GM18507 (cell line): ENCODE measurements around the gene SLC5A4.

Experiments
- DNase-seq: peaks from one replicate; pipeline ENCODE4 v3.0.0; 2011; ENCODE audit warnings: low read depth; ENCODE audit not compliant: insufficient read length; ENCODE audit errors: extremely low spot score
- FAIRE-seq: peaks from 2 replicates; lab custom pipeline; 2011; peaks lifted over from hg19 to GRCh38; lab: Jason Lieb, UNC

SLC5A4 gene

GRCh38 chr22:32237906-32238305 lies 17.2 kb downstream of the SLC5A4 start:
- no peak for DNase-seq
- no peak for FAIRE-seq

- no peak for DNase-seq
- FAIRE-seq, result no peak
Measured at GRCh38 chr22:32236970-32237369, 18.2 kb downstream of the SLC5A4 start.

GRCh38 chr22:32233091-32233490 lies 22.1 kb downstream of the SLC5A4 start:
- FAIRE-seq, result no peak
- DNase-seq, result no peak

DNA sequence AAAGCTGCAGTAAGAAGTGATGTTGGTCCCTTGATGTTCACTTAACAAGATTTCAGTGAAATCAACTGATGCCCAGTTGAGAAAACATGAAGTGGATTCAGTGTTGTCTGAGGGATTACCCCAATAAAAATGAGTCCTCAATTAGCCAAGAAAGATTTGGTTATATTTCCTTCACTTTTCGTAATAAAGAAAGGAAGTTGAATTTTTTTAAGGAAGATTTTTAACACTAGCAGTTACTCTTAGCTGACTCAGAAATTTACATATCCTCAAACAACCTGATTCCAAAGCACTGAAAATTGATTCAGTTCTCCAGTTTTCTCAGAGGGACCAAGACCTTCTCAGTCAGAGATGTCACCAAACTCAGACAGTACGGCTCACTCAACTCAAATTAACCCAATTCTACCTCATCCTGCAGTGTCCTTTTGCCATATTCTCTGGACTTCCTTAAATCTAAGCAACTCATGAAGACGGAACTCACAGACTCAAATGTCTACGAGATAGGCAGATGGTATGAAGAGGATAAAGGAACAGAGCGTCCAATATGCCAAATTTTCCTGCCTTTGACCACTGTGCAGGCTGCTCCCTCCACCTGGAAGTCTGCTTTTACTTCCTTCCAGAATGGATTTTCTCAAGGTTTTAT lies 22.8 kb downstream of the SLC5A4 start:
- FAIRE-seq, result no peak
- no peak for DNase-seq

DNA sequence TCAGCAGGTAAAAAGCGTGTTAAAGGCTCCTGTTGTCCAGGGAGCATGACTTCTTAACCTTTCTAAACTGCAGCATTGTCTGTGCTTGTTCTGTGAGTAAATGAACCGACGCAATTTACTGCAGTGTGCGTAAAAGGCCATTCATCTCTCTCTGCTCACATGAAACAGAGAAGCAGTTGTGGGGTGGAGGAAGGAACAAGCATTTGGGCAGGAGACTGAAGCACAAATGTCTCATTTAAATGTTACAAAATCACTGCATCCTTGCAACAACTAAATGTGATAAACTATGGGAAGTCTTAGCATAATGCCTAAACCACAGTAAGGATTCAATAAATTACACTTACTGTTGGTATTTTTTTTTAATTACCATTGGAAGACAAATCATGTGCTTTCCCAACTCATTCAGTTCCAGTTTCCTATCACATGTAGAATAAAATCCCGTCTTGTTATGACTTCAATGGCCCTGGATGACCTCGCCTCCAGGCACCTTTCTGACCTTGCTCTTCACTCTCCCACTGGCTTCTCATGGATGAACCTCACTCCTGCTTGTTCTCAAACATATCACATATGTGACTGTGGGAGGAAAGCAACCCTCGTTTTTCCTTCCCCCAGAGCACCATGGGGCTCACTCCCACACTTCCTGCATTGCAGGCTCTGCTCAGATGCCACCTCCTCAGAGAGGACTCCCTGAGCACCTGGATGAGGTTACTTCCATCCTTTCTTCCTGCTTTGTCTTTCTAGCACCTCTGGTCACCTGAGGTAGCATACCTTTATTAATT lies 28.6 kb downstream of the SLC5A4 start:
- FAIRE-seq (no peak), DNase-seq (no peak)

DNA sequence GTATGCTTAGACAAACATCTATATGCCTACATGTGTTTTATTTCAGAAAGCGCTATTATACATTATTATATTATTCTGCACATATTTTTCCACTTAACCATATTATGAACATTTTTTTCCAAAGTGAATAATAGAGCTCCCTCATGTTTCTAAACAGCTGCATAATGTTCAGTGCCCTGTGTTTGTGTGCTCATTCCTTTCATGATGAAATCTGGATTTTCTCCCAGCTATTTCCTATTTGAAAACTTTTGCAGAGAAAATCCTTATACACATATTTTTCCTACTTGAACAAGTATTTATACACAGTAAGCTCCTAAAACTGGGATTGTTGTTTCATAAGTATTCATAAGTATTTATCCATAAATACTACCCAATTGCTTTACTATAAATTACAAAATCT lies 32.2 kb downstream of the SLC5A4 start:
- DNase-seq, result no peak
- no peak for FAIRE-seq

DNA sequence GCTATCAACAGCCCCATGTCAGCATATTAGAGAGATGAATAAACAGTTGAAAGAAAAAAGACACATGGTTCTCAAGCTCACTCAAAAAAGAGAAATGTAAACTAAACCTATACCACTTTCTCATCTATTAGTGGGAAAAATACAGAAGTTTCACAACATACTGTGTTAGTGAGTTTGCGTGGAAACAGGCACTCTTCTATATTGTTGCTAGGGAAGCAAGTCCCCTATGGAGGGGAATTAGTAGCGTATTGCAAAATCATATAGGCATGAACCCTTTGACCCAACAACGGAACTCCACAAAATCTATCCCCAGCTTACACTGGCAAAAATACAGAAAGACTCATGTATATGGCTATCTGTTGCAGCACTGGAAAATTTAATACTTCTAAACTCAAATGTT lies 36.1 kb downstream of the SLC5A4 start:
- no peak for FAIRE-seq
- DNase-seq, result no peak

GRCh38 chr22:32218470-32218869 lies 36.7 kb downstream of the SLC5A4 start:
- no peak for DNase-seq
- FAIRE-seq, result no peak

DNA sequence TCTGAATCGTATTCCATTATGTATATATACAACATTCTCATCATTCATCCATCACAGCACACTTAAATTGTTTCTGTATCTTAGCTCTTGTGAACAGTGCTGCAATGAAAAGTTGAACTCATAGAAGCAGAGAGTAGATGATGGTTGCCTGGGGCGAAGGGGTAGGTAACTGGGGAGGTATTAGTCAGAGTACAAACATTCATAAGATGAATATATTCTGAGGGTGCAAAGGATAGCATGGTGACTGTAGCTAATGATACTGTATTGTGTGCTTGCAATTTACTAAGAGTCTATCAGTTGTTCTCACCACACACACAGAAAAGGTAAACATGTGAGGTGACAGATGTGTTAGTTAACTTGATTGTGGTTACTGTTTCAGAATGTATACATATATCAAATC lies 37.7 kb downstream of the SLC5A4 start:
- FAIRE-seq, result no peak
- no peak for DNase-seq

DNA sequence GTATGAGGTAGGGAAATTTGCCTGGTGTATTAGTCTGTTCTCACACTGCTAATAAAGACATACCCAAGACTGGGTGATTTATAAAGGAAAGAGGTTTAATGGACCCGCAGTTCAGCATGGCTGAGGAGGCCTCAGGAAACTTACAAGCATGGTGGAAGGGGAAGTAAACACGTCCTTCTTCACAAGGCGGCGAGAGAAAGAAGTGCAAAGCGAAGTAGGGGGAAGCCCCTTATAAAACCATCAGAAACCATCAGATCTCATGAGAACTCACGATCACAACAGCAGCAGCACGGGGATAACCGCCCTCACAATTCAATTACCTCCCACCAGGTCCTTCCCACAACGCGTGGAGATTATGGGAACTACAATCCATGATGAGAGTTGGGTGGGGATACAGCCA lies 38.2 kb downstream of the SLC5A4 start:
- DNase-seq, result no peak
- FAIRE-seq, result no peak

GRCh38 chr22:32211011-32211410 lies 44.1 kb downstream of the SLC5A4 start:
- FAIRE-seq (no peak), DNase-seq (no peak)

DNA sequence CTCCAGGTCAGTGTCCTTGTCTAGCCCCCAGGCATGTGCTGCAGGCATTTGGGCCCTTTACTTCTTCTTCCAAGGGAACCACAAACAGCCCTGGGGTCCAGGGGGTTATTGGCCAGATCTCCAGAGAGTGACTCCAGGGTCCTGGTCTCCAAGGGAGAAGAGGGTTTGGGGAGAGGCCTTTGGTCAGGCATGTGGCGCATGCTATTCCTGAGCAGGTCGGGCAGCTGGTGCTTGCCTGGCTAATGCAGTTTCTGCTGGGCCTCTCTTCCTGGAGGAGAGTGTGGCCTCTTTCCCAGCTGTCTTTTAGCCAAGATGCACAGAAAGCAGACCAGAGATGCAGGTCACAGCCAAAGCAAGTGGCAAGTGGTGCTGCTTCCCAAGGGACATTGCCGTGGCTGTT lies 46.5 kb downstream of the SLC5A4 start:
- no peak for DNase-seq
- no peak for FAIRE-seq

- FAIRE-seq (no peak), DNase-seq (no peak)
Measured at GRCh38 chr22:32207971-32208480, 47.1 kb downstream of the SLC5A4 start.

DNA sequence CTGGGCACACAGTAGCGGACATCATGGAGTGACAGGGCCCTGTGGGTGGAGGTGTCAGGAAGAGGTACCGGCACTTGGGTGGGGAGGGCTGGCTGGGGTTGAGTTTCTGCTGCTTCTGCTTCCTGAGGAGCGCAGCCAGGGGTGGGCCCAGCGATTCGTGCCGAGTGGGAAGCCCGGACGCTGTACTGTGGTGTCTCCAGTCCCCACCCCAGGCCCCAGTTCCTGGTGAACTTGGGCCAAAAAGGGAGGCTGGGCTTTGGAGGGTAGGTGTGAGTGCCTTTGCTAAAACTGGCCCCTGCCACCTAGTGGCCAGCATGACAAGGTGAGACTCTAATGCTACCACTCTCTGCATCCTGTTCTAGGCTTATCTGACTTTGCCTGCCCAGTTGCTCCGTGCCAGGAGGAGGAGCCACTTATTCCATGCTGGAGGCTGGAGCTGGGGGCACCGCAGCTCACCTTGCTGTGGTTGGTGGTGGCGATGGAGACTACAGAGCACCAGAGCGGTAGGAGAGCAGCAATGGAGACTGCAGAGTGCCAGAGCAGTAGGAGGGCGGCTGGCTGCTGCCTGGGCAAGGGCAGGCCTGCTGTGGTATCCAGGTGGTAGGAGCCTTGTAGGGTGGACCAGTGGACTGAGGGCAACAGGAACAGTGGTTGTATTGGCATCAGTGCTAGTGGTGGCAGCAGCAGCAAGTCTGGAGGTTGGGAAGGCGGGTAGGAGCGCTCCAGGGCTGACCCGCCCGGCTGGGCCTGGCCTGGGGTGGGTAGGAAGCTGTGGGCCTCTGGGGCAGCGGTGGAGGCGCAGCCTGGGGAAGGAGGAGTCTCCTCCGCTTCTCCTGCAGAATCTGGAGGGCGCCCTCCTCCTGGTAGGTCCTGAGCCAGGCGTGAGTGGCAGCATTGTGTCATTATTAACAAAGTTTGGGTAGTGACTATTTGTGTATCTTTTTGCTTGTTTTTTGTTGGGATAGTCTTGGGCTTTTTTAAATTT lies 48.1 kb downstream of the SLC5A4 start:
- no peak for DNase-seq
- peak; percentile 67 for FAIRE-seq

DNA sequence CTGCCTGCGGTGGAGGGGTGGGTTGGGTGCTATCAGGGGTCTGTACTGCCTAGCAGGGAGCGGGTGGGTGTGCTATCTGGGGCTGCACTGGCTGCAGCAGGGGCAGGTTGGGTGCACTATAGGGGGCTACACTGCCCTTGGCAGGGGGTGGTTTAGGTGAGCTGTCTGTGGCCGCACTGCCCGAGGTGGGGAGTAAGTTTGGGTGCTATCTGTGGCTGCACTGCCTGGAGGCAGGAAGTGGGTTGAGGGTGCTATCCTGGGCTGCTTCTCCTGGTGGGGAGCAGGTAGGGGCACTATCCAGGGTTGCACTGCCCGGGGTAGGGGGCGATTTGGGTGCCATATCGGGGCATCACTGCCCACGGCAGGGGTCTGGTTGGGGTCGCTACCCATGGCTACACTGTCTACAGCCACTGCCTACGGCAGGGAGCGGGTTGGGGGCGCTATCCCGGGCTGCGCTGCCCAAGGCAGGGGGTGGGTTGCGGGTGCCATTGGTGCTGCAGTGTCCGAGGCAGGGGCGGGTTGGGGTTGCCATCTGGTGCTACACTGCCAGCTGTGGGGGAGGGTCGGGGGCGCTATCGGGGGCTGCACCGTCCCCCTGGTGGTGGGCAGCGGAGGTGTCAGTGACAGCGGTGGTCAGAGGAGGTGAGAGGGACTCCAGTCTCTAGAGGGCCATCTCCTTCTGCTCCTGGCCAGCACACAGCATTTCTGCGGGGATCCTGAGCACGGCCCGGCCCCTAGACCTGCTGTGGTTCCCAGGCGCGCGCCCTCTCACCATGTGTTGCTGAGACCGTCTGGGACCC lies 49.0 kb downstream of the SLC5A4 start:
- FAIRE-seq, result no peak
- no peak for DNase-seq

- no peak for DNase-seq
- no peak for FAIRE-seq
Measured at GRCh38 chr22:32204856-32205722, 50.1 kb downstream of the SLC5A4 start, which contains the start of gene RFPL2. Gene RFPL2, minus strand, starts transcription at chr22:32205073. Its CDS starts 2,622 bp downstream, at chr22:32202451.

- no peak for FAIRE-seq
- DNase-seq, result no peak
Measured at GRCh38 chr22:32204040-32204855, 50.9 kb downstream of the SLC5A4 start.
